Activated CD8-positive, alpha-beta memory T cell treated with anti-CD3 and anti-CD28 coated beads, Interleukin-2, amount 50 U/mL, for 48 hours (primary cell): ENCODE results near the gene RAD52.

Source experiments
- DNase-seq: peaks from one replicate; pipeline ENCODE4 v3.0.0-alpha.2; 2020

Gene RAD52

GRCh38 chr12:912466-913235, 36.8 kb downstream of the RAD52 start:
- DNase-seq = no peak

GRCh38 chr12:911191-911826, 38.2 kb downstream of the RAD52 start:
- DNase-seq = no peak

- DNase-seq = no peak
Observed at GRCh38 chr12:910416-910815, 39.1 kb downstream of the RAD52 start.

- no peak for DNase-seq
Observed at GRCh38 chr12:909861-910260, 39.6 kb downstream of the RAD52 start.

GRCh38 chr12:907413-908185, 41.9 kb downstream of the RAD52 start:
- DNase-seq = no peak

- DNase-seq = no peak
Observed at GRCh38 chr12:906062-906585, 43.4 kb downstream of the RAD52 start.

- no peak for DNase-seq
Observed at GRCh38 chr12:905261-906031, 44.0 kb downstream of the RAD52 start.

- no peak for DNase-seq
Observed at GRCh38 chr12:904010-904414, 45.5 kb downstream of the RAD52 start.

GRCh38 chr12:903055-903454, 46.4 kb downstream of the RAD52 start:
- no peak for DNase-seq

- no peak for DNase-seq
Observed at GRCh38 chr12:902581-902980, 46.9 kb downstream of the RAD52 start.

- no peak for DNase-seq
Observed at GRCh38 chr12:897386-897785, 52.1 kb downstream of the RAD52 start.

- no peak for DNase-seq
Observed at GRCh38 chr12:896031-896430, 53.5 kb downstream of the RAD52 start.

GRCh38 chr12:894226-894625, 55.3 kb downstream of the RAD52 start:
- no peak for DNase-seq

GRCh38 chr12:886206-886605, 63.3 kb downstream of the RAD52 start:
- DNase-seq = no peak

GRCh38 chr12:885701-886100, 63.8 kb downstream of the RAD52 start:
- no peak for DNase-seq

GRCh38 chr12:884746-885414, 64.6 kb downstream of the RAD52 start:
- DNase-seq = no peak

- no peak for DNase-seq
Observed at GRCh38 chr12:880656-881055, 68.8 kb downstream of the RAD52 start.

GRCh38 chr12:879641-880040, 69.9 kb downstream of the RAD52 start:
- DNase-seq = no peak

- DNase-seq = no peak
Observed at GRCh38 chr12:873954-874353, 75.5 kb downstream of the RAD52 start.

GRCh38 chr12:870378-870777, 79.1 kb downstream of the RAD52 start:
- DNase-seq = no peak

- no peak for DNase-seq
Observed at GRCh38 chr12:868722-869121, 80.8 kb downstream of the RAD52 start.

- DNase-seq = no peak
Observed at GRCh38 chr12:867905-868304, 81.6 kb downstream of the RAD52 start.
